NCI-H2081 (cell line): ENCODE results near the gene APEH.

Experiments used
- DNase-seq, 2 experiments: peaks; one replicate each; lab custom pipeline; 2025; lab: John Stamatoyannopoulos, UW

Gene APEH

DNA sequence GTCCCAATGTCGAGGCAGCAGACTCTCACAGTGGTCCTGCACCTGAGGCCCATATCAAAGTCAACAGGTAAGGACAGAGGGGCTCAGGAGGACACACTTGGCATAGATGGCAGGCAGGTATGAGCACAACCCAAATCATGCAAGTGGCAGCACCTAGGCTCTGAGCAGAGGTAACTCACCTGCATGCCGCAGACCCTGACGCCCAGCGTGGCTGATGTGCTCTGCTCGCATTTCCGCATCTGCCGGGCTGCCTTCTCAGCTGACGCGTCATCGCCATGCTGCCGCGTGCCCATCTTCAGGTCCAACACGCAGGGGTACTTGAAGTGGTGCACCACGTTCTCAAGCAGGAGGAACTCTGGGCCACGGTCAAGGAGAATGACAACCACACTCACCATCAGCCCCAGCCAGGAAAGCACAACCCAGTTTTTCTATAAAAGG is 53.8 kb downstream of the APEH start:
- no peak for DNase-seq

DNA sequence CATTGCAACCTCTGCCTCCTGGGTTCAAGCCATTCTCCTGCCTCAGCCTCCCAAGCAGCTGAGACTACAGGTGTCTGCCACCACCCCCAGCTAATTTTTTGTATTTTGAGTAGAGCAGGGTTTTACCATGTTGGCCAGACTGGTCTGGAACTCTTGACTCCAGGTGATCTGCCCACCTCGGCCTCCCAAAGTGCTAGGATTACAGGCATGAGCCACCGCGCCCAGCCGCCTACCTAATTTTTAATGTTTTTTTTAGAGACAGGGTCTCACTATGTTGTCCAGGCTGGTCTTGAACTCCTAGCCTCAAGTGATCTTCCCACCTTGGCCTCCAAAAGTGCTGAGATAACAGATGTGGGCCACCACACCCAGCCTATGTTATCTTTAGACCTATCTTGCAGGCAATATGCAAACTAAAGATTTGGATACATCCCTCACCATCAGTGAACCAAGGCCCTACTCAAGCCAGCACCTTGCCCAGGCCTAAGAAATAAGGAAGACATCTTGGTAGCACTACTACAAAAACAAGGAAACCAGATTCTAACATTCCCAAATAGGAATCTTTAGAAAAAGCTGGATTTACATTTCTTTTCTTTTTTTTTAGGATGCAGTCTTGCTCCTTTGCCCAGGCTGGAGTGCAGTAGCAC is 55.9 kb downstream of the APEH start:
- DNase-seq = no peak

DNA sequence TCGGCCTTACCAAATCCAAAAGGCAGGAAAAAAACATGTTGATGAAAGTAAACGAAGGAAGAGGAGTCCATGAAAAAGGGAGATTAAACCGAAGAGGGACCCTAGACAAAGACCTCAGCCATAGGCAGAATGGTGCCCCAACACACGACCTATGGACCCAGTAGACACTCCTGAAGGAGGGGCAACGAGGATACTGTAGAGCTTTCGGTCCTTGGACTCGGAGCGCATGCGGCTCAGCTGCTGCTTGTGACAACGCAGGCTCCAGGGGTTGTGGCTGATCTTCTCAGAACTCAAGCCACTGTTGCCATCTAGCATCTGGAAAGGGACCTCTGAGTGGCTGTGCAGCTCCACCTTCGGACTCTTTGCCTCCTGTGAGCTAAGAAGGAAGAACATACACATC is 58.4 kb downstream of the APEH start:
- no peak for DNase-seq

DNA sequence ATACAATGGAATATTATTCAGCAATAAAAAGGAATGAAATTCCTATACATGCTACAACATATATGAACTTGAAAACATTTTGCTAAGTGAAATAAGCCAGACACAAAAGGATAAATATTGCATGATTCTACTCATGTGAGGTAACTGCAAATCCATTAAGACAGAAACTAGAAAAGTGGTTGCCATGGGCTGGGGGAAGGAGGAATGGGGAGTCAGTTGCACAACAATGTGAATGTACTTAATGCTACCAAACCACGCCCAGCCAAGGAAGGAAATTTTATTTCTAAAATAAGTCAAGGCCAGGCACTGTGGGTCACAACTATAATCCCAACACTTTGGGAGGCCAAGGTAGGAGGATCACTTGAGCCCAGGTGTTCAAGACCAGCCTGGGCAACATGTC is 59.4 kb downstream of the APEH start:
- no peak for DNase-seq
